Stimulated activated CD4-positive, alpha-beta T cell treated with anti-CD3 and anti-CD28 coated beads, TNF-alpha, amount 100 ng/mL, for 1 hour (primary cell): ENCODE data around the gene TMEM101.
"Not testable (repeated sequence)": the region's sequence is repeated elsewhere in the genome, so short reads cannot be mapped to it uniquely, and the experiment has no call there.

Experiments used
- DNase-seq, 3 donors: peaks; one replicate each; pipeline ENCODE4 v3.0.0-alpha.2; 2020; ENCODE audit warnings: low read depth in 3 of 3, low spot score in 1 of 3

Gene TMEM101

DNA sequence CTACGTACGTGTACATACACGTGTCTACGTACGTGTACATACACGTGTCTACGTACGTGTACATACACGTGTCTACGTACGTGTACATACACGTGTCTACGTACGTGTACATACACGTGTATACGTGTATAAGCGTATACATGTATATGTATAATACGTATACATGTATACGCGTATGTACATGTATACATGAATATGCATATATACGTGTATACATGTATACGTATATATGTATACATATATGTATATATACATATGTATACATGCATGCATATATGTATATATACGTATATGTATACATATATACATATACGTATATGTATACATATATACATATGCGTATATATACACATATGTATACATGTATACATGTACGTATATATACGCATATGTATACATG, 38.9 kb downstream of the TMEM101 start:
- DNase-seq, result no peak

GRCh38 chr17:43974382-43975266, 40.1 kb downstream of the TMEM101 start:
- no peak for DNase-seq

GRCh38 chr17:43972444-43973212, 42.1 kb downstream of the TMEM101 start:
- DNase-seq, result not testable (repeated sequence)

- not testable (repeated sequence) for DNase-seq
Observed at GRCh38 chr17:43971436-43971835, 43.3 kb downstream of the TMEM101 start.

GRCh38 chr17:43970366-43970765, 44.4 kb downstream of the TMEM101 start:
- DNase-seq, result no peak

DNA sequence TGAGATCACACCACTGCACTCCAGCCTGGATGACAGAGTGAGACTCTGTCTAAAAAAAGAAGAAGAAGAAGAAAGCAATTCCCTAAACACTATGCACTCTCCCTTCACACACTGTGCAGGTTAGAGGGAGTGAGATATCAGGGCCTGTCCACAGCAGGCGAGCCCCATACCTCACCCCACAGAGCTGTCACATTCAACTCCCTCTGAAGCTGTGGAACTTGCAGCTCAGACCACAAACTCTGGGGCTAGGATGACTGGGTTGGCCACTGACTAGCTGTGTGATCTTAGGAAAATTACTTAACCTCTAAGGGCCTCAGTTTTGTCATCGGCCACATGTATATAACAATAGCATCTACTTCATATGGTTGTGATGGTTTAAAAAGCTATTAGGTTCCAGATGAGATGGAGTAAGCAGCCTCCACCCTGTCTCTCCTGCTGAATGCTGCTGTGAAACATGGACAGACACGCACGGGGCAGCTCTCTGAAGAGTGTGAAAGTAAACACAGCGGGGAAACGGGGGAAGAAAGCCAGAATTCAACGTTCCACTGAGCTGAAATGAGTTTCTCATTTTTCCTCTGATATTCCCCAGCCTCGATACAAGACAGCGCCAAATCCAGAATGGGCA, 47.4 kb downstream of the TMEM101 start:
- no peak for DNase-seq

GRCh38 chr17:43966276-43966675, 48.5 kb downstream of the TMEM101 start:
- no peak for DNase-seq

- DNase-seq, result no peak
Observed at GRCh38 chr17:43962479-43962878, 52.3 kb downstream of the TMEM101 start.

DNA sequence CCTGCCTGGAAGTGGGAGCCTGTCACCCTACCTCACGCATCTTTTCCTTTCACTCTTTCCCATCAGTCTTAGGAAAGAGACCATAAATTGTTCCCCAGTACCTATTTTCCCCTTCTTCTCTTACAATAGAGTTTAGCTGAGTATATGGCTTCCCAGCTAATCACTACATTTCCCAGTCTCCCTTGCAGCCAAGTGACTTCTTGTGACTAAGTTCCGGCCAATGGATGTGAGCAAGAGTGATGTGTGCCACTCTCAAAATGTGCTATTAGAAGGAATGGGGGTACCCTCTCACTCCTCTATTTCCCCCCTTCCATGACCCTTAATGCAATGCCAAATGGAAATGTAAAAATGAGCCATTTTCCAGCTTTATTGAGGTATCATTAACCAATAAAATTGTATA, 52.8 kb downstream of the TMEM101 start:
- DNase-seq, result no peak

DNA sequence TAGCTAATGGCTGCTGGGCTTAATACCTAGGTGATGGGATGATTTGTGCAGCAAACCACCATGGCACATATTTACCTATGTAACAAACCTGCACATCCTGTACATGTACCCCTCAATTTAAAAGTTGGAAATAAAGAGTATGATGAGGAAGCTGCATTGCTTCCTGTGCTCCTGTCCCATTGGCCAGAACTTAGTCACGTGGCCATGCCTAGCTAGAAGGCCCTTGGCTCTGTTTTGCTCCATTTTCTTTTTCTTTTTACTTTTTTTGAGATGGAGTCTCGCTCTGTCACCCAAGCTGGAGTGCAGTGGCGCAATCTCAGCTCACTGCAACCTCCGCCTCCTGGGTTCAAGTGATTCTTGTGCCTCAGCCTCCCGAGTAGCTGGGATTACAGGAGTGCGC, 53.5 kb downstream of the TMEM101 start:
- not testable (repeated sequence) for DNase-seq
